SKM-1 treated with dmso at 0.1 percent for 144 hours (cell line): Measurements from ENCODE around the gene CACNA2D1.
"Not testable (repeated sequence)": the region's sequence is repeated elsewhere in the genome, so short reads cannot be mapped to it uniquely, and the experiment has no call there.

Source experiments
- DNase-seq: peaks from one replicate; lab custom pipeline; 2025; ENCODE audit not compliant: unreplicated experiment; lab: John Stamatoyannopoulos, UW

Gene CACNA2D1

GRCh38 chr7:82173400-82174021, 270.1 kb downstream of the CACNA2D1 start:
- DNase-seq, result no peak

DNA sequence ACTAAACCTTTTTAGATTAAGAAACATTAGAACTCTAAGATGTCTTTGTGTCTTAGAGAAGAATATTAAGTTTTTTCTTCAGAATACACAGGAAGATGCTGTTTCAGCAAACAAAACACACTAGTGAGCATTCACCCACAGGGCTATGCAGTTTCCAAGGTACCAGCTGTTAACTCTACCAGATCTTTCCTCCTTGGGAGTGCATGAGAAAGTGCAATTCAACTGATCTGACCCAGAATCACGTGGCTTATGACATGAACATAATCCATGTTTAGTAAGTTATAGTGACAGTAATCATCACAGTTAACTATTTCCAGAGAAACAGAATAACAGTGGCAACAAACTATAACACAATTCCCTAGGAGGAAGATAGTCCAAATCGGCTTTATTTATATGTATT, 270.7 kb downstream of the CACNA2D1 start:
- DNase-seq, result no peak

GRCh38 chr7:82172017-82172416, 271.6 kb downstream of the CACNA2D1 start:
- DNase-seq, result no peak

GRCh38 chr7:82167558-82168314, 275.8 kb downstream of the CACNA2D1 start:
- no peak for DNase-seq

DNA sequence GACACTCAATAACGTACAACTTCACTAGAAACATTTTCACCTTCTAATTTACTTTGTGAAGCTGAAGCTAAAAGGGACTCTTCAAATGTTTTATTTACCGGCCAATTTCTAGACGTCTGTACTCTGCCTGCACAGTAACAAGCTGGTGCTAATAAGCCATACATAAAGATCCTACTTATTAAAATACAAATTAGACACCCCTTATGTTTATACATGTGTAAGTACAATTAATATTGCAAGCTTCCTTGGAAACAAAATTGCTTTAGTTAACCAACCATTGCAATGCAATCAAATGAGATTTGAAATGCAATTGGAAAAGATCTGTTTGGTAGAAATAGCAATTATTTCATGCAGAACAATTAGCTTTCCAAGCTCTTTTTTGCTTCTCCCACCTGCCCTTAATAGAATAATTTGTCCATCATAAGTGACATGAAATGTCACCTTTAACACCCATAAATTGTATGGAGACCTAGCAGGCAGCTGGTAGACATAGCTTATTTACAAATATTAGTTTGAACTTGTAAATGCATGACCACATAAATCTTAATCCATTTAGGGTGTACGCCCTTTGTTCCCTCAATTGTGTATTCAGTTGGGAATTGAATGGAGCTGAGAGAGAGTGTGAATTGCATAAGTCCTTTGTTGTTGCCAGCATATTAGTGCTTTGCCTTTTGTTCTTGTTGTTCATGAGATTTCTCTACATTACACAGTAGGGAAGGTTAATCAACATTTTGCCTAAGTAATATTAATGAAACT, 277.1 kb downstream of the CACNA2D1 start:
- no peak for DNase-seq

DNA sequence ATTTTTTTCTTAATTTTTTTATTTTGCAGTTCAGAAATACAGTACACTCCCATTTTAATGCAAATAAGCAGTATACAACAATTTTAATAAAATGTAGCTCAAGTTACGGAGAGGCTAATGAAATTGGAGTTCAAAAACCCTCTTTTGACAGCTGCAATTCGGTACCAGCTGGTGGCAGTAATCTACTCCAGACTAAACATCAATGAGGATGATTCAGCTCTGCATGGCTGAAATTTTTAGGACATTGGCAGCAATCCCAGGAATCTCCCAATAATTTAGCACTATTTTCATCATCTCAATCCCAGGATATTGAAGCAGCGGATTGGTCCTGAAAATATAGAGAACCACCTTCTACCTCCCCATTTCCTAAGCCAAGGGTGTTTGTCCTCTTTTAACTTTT, 278.8 kb downstream of the CACNA2D1 start:
- DNase-seq, result no peak

DNA sequence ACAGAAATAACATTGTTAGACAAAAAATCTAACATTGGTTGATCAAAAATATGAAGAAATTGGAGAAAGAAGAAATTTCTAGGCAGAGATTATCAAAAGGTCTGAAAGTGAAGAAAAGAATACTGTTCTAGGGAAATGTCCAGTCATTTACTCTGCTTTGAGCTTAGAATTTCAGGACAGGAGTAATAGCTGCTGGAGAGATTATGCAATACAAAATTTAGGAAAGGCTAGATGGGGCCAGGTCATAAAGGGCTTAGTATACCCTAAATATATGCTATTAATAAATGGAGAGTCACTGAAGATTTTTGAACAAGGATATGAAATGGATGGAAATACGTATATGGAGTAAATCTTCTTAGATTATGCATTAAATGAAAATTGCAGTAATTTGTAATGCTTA, 279.2 kb downstream of the CACNA2D1 start:
- no peak for DNase-seq

- no peak for DNase-seq
Measured at GRCh38 chr7:82163586-82163985, 280.0 kb downstream of the CACNA2D1 start.

- no peak for DNase-seq
Measured at GRCh38 chr7:82162289-82162688, 281.3 kb downstream of the CACNA2D1 start.

DNA sequence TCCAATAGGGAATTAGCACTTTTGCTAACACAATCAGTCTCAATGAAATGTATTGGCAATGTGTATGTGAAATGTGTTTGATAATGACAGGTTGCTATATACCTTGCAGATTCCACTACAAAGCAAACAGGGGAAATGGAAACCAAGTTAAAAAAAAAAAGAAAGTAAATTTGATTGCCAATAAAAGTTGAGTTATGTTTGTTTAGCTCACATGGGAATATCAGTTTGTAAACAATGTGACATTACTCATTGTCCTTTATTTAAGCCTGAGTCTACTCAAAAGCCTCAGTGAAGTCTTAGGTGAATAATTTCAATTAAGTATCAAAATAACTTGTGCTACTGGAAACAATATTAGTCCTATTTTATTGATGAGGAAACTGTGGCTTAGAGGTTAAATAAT, 285.2 kb downstream of the CACNA2D1 start:
- no peak for DNase-seq

GRCh38 chr7:82156893-82157292, 286.7 kb downstream of the CACNA2D1 start:
- DNase-seq, result no peak

GRCh38 chr7:82156168-82156567, 287.4 kb downstream of the CACNA2D1 start:
- DNase-seq, result no peak

- DNase-seq, result no peak
Measured at GRCh38 chr7:82154728-82155127, 288.8 kb downstream of the CACNA2D1 start.

GRCh38 chr7:82153776-82154175, 289.8 kb downstream of the CACNA2D1 start:
- no peak for DNase-seq

- no peak for DNase-seq
Measured at GRCh38 chr7:82152858-82153257, 290.7 kb downstream of the CACNA2D1 start.

DNA sequence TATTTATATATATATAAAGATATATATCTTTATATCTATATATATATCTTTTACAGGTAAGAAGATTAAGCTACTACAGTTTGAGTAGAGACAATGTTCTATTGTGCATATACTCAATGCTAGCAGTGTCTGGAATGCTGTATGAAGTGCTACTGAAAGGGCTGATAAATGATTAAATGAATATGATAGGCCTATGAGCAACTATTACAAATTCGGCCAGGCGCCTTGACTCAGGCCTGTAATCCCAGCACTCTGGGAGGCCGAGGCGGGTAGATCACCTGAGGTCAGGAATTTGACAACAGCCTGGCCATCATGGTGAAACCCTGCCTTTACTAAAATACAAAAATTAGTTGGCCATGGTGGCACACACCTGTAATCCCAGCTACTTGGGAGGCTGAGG, 297.1 kb downstream of the CACNA2D1 start:
- no peak for DNase-seq

- DNase-seq, result no peak
Measured at GRCh38 chr7:82142263-82142864, 301.2 kb downstream of the CACNA2D1 start.

DNA sequence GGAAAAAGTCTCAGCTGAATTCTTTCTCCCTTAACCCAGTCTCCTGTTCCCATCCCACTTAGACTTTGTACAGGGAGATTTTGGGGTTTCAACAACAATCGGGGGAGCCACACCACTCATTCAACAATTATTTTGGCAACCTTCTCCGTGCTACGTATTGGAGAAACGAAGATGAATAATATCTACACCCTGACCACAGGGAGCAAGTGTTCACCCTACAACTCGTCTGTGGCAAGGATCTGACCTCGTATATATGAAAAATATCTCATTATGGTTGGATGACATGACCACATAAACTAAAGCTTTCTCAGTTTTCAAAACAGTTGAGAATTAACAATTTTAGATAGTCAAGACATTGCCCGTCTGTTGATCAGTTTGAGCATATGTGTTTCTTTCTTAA, 302.1 kb downstream of the CACNA2D1 start:
- DNase-seq, result no peak

GRCh38 chr7:82140608-82141007, 303.0 kb downstream of the CACNA2D1 start:
- DNase-seq, result not testable (repeated sequence)

DNA sequence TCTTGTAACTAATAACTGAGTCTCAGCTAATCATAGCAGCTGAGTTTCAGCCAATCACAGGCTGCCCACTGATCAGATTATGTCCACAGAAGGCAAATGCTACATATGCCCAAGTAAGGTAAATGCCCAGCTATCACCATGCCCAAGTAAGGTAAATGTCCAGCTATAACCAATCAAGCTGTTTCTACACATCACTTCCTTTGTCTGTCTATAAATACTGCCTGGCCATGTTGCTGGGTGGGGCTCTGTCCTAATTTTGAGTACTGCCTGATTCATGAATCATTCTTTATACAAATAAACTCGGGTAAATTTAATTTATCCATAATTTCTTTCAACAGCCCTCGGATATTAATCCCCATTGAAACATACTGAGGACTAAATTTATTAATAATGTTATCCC, 312.4 kb downstream of the CACNA2D1 start:
- no peak for DNase-seq

GRCh38 chr7:82129091-82129490, 314.5 kb downstream of the CACNA2D1 start:
- DNase-seq, result no peak

DNA sequence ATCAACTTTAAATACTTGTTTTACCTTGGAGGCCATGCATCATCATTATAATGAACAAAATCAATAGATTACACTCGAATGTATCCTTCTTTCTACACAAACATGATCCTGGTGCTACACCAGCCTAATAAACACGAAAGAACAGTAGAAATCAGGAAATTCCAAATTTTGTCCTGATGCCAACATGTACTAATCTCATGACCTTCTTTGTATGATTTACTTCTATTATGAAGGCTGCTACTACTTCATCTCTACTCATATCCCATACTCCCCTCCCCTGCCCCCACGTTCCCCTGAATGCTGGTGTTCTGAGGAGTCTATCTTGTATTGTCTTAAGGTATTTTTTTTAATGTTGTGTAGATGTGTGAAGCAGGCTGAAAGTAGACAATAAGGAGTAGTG, 315.0 kb downstream of the CACNA2D1 start:
- DNase-seq, result no peak
